GM23338 (cell line): Measurements from ENCODE around the gene LRRC10B. TPM values are rescaled to one million over a fixed set of nuclear protein-coding genes. Genes with fewer than 3 reads are reported as not detected.

Experiments used
- CREB1 ChIP-seq: fragments of 250-450 bp; sonication (Bioruptor Pico); IDR thresholded peaks from 2 replicates; pipeline ENCODE4 v1.5.0; 2020; ENCODE audit warnings: low read depth, mild to moderate bottlenecking, moderate library complexity
- JUNB ChIP-seq: IDR thresholded peaks from one replicate; pipeline ENCODE4 v1.6.1; 2016; ENCODE audit warnings: antibody characterized with exemption; ENCODE audit not compliant: unreplicated experiment
- NANOG ChIP-seq: IDR thresholded peaks from 2 replicates; pipeline ENCODE4 v1.6.1; 2016; ENCODE audit warnings: antibody characterized with exemption, borderline replicate concordance
- ZNF331 ChIP-seq: fragments of 250-450 bp; sonication (Bioruptor Pico); IDR thresholded peaks from 2 replicates; pipeline ENCODE4 v1.5.0; 2020; ENCODE audit warnings: low read depth, mild to moderate bottlenecking, moderate library complexity
- polyA plus RNA-seq: library from polyadenylated mRNA; unstranded; fragments of >200 nt; fragmentation: Nextera tagmentation; extraction: Ambion mirVana; gene quantifications from 2 replicates; pipeline ENCODE4 v1.2.1, GENCODE V29; 2016
- total RNA-seq: library from RNA; depleted of rRNA; stranded (reverse); fragments of >200 nt; shearing (Covaris generic); gene quantifications from 2 replicates; pipeline ENCODE4 v1.2.3, GENCODE V29; 2014
- TF ChIP-seq, protein P1 (sequence below): fragments of 250-450 bp; sonication (Bioruptor Pico); IDR thresholded peaks from 2 replicates; pipeline ENCODE4 v1.5.0; 2020; ENCODE audit warnings: mild to moderate bottlenecking, moderate library complexity
- TF ChIP-seq, protein P2 (sequence below): IDR thresholded peaks from one replicate; pipeline ENCODE4 v1.6.1; 2018; ENCODE audit warnings: antibody characterized with exemption; ENCODE audit not compliant: unreplicated experiment

The LRRC10B gene
- total and polyA plus RNA-seq, 2 experiments from 2014 or later = 0.47 to 1.6 TPM

DNA sequence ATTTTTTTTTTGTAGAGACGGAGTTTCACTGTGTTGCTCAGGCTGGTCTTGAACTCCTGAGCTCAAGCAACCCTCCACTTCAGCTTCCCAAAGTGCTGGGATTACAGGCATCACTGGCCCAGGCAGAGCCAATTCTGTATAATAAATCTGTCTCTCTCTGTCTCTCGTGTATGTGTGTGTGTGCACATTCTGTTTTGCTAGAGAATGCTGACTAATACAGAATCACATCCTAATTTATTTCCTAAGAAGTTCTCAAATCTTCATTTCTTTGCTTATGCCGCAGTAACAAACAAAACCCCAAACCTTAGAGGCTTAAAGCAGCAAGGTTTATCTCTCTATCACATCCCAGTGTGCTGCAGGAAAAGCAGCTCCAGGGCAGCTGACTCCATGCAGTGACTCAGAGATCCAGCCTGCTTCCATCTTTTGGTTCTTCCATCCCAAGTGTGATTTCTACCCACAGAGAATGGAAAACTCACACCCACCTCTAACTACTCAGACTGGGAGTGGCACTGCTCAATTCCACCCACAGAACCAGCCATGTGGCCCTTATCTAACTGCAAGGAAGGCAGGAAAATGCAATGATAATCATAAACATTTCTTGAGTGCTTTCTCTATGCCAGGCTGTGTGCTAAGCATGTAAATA, 35.1 kb upstream of the LRRC10B start (continued):
- TF ChIP-seq, protein P1, sequence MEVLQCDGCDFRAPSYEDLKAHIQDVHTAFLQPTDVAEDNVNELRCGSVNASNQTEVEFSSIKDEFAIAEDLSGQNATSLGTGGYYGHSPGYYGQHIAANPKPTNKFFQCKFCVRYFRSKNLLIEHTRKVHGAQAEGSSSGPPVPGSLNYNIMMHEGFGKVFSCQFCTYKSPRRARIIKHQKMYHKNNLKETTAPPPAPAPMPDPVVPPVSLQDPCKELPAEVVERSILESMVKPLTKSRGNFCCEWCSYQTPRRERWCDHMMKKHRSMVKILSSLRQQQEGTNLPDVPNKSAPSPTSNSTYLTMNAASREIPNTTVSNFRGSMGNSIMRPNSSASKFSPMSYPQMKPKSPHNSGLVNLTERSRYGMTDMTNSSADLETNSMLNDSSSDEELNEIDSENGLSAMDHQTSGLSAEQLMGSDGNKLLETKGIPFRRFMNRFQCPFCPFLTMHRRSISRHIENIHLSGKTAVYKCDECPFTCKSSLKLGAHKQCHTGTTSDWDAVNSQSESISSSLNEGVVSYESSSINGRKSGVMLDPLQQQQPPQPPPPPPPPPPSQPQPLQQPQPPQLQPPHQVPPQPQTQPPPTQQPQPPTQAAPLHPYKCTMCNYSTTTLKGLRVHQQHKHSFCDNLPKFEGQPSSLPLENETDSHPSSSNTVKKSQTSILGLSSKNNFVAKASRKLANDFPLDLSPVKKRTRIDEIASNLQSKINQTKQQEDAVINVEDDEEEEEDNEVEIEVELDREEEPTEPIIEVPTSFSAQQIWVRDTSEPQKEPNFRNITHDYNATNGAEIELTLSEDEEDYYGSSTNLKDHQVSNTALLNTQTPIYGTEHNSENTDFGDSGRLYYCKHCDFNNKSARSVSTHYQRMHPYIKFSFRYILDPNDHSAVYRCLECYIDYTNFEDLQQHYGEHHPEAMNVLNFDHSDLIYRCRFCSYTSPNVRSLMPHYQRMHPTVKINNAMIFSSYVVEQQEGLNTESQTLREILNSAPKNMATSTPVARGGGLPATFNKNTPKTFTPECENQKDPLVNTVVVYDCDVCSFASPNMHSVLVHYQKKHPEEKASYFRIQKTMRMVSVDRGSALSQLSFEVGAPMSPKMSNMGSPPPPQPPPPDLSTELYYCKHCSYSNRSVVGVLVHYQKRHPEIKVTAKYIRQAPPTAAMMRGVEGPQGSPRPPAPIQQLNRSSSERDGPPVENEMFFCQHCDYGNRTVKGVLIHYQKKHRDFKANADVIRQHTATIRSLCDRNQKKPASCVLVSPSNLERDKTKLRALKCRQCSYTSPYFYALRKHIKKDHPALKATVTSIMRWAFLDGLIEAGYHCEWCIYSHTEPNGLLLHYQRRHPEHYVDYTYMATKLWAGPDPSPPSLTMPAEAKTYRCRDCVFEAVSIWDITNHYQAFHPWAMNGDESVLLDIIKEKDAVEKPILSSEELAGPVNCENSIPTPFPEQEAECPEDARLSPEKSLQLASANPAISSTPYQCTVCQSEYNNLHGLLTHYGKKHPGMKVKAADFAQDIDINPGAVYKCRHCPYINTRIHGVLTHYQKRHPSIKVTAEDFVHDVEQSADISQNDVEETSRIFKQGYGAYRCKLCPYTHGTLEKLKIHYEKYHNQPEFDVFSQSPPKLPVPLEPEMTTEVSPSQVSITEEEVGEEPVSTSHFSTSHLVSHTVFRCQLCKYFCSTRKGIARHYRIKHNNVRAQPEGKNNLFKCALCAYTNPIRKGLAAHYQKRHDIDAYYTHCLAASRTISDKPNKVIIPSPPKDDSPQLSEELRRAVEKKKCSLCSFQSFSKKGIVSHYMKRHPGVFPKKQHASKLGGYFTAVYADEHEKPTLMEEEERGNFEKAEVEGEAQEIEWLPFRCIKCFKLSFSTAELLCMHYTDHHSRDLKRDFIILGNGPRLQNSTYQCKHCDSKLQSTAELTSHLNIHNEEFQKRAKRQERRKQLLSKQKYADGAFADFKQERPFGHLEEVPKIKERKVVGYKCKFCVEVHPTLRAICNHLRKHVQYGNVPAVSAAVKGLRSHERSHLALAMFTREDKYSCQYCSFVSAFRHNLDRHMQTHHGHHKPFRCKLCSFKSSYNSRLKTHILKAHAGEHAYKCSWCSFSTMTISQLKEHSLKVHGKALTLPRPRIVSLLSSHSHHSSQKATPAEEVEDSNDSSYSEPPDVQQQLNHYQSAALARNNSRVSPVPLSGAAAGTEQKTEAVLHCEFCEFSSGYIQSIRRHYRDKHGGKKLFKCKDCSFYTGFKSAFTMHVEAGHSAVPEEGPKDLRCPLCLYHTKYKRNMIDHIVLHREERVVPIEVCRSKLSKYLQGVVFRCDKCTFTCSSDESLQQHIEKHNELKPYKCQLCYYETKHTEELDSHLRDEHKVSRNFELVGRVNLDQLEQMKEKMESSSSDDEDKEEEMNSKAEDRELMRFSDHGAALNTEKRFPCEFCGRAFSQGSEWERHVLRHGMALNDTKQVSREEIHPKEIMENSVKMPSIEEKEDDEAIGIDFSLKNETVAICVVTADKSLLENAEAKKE (CRISPR knock-in tag) = no peak
- TF ChIP-seq CREB1 (no peak), NANOG (no peak), JUNB (no peak), ZNF331 (CRISPR knock-in tag) (no peak)
- TF ChIP-seq, protein P2, sequence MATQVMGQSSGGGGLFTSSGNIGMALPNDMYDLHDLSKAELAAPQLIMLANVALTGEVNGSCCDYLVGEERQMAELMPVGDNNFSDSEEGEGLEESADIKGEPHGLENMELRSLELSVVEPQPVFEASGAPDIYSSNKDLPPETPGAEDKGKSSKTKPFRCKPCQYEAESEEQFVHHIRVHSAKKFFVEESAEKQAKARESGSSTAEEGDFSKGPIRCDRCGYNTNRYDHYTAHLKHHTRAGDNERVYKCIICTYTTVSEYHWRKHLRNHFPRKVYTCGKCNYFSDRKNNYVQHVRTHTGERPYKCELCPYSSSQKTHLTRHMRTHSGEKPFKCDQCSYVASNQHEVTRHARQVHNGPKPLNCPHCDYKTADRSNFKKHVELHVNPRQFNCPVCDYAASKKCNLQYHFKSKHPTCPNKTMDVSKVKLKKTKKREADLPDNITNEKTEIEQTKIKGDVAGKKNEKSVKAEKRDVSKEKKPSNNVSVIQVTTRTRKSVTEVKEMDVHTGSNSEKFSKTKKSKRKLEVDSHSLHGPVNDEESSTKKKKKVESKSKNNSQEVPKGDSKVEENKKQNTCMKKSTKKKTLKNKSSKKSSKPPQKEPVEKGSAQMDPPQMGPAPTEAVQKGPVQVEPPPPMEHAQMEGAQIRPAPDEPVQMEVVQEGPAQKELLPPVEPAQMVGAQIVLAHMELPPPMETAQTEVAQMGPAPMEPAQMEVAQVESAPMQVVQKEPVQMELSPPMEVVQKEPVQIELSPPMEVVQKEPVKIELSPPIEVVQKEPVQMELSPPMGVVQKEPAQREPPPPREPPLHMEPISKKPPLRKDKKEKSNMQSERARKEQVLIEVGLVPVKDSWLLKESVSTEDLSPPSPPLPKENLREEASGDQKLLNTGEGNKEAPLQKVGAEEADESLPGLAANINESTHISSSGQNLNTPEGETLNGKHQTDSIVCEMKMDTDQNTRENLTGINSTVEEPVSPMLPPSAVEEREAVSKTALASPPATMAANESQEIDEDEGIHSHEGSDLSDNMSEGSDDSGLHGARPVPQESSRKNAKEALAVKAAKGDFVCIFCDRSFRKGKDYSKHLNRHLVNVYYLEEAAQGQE = no peak
